ENCODE results near the gene CLPTM1L.

The CLPTM1L gene, protein sequence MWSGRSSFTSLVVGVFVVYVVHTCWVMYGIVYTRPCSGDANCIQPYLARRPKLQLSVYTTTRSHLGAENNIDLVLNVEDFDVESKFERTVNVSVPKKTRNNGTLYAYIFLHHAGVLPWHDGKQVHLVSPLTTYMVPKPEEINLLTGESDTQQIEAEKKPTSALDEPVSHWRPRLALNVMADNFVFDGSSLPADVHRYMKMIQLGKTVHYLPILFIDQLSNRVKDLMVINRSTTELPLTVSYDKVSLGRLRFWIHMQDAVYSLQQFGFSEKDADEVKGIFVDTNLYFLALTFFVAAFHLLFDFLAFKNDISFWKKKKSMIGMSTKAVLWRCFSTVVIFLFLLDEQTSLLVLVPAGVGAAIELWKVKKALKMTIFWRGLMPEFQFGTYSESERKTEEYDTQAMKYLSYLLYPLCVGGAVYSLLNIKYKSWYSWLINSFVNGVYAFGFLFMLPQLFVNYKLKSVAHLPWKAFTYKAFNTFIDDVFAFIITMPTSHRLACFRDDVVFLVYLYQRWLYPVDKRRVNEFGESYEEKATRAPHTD

DNA sequence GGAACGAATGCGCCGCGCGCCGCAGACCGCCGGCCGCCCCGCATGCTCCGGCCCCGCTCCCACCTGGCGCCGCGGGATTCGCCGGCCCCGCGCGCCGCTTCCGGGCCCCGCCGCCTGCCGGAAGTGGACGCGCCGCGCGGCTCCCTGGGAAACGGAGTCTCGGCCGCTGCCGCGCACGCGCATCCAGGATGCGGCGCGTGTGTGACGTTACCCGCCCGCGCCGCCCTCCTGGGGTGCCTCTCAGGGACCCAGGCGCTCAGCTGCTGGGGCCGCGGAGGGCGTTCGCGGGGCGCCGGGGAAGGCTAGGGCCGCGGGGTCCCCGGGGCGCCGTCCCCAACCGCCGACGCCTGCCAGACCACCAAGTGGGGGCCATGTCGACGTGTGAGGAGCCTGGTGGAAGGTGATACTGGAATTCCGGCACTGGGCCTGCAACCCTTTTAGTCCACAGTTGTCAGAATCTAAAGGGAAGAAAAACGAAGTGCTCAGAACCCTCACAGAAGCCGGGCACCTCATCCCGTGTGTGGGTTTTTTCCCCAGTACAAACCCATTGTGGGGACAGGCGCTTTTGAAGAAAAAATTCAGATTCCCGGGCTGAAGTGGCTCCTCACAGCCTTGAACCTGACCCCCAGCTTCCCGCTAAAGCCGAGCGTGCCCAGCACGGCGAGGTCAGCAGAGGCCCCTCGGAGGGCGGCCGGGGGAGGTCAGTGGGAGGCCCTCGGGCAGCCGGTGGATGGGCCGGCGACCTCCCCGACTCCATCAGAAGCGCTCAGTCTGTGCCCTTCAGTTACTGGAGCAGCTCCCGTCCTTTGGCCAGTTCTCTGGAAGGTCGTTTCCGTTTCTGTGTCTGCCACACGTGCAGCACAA lies at the start of gene CLPTM1L:
Gene CLPTM1L, minus strand, starts transcription at position 125 of the 864 bp plus-strand sequence. CDS start 258 bp downstream, outside the sequence.
- DNase-seq: peak; percentile 92

DNA sequence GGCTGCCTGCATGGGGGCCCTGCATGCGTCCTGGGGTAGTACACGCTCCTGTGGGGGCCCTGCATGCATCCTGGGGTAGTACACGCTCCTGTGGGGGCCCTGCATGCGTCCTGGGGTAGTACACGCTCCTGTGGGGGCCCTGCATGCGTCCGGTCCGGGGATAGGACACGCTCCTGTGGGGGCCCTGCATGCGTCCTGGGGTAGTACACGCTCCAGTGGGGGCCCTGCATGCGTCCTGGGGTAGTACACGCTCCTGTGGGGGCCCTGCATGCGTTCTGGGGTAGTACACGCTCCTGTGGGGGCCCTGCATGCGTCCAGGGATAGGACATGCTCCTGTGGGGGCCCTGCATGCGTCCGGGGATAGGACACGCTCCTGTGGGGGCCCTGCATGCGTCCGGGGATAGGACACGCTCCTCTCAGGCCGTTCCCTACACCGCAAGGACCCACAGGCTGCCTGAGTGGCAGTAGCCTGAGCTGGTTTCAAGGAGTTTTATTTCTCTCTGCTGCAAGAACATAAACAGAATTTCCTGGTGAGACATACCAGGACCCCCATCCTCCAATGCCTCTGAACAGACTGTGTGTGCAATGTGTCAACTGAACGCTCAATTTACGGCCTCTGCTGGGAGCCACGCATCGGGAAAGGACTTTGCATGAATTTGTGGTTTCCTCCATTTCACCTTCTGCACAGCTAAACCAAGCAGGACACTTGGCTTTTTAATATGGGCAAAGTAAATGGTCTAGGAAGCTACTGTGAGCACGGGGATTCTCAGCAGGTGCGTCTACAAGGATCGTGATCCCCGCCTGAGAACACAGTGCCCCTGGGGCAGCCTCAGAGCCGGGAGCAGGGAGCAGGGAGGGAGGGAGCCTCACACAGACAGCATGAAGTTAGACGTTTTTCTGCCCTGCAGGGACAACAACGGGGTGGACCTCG lies 48.9 kb upstream of the CLPTM1L start:
- DNase-seq: no peak

DNA sequence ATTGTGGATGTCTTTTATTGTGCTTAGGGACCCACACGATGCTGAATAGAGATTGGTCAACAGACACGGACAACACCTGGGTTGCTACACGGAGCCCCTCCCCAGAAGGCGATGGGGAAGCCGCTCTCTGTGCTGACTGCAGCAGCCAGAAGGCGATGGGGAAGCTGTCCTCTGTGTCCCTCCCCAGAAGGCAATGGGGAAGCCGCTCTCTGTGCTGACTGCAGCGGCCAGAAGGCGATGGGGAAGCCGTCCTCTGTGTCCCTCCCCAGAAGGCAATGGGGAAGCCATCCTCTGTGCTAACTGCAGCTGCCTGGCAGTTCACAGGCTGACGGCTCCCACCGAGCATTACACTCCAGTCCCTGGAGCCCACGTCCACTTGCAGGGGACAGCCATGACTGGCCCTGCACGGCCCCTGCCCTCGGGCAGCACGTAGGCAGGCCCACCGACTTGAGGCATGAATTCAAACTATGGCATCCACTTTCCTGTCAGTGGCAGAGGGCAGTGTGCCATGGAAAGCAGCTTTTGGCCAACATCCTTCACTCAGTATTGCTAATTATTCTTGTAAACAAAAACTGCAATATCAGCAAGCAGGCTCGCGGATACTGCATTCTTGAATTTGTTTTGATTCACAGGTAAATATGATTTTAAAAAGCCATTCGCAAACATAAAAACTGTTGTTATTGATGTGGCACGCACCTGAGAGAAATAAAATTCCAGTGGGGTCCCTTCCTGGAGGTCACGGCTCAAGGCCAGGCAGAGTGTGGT lies 48.1 kb upstream of the CLPTM1L start:
- no peak for DNase-seq

DNA sequence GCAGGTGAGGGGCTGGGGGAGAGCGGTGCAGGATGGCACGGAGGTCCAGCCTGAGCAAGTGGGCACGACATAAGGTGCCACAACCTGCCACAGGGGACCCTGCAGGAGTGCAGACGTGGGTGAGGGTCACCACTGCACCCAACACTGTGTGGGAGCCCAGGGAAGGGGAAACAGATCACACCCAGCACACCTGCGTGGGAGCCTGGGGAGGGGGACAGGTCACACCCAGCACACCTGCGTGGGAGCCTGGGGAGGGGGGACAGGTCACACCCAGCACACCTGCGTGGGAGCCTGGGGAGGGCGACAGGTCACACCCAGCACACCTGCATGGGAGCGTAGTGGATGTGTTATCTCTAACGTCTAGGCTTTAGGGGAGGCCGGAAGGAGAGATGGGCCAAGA lies 47.4 kb upstream of the CLPTM1L start:
- no peak for DNase-seq

DNA sequence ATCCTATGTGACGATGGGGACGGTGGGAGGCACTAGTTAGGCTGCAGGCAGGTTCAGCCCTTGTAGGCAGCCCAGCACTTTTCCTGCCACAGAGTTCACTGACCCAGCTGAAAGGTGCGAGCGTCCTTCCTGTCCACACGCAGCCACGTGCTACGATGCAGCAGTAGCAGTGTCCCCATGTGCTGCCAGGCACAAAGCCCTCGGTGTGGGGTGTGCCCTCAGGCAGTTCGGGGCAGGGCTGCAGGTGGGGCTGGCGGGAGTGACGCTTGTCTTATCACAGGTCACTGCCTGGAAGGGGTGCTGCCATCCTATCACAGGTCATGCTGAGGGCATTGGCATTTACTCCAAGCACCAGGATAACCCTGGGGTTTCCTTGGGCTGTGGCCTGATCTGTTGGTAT lies 46.8 kb upstream of the CLPTM1L start:
- DNase-seq: no peak

DNA sequence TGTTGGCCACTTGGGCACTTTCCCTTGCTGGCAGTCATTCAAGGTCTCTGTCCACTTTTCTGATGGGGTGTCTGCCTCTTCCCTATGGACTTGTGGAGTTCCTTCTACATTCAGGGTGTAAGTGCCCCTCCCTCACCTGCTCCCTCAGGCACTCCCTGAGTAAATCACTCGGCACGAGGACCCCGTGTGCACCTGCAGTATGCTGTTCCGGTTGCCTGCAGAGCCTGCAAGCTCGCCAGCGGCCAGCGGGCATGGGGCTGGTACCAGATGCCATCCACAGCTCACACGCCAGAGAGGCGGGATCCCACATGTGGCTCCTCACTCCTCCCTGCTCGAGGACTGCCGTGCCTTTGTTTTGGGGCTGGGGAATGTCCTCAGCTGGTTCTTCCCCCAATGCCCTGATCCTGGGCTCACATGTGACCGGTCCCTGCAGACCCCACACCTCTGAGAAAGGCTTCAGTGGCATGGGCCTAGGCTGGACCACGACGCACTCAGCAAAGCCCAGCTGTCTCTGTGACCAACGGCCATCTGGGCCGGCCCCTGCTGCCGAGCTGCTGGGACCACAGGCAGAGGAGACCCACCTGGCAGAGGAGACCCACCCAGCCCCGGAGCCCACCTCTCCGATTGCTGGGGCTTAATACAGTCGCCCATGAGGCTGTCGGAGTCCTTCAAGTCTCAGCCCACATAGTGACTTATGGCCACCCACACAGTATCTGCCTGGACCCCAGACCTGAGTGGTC lies 46.1 kb upstream of the CLPTM1L start:
- no peak for DNase-seq

DNA sequence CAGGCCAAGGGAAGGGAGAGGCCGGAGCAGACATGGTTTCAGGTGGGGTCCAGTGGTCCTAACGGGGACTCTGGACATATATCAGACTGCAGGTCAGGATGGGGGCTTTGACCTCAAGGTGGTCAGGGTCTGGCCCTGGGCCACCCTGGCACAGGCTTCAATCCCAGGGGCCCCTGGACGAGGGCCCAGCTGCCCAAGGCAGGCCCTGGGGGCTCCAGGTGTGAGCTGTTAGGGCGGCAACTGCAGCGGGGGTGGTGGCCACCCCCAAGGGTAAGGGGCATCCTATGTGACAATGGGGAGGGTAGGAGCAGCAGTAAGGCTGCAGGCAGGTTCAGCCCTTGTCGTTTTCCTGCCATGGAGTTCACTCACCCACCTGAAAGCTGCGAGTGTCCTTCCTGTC lies 45.4 kb upstream of the CLPTM1L start:
- no peak for DNase-seq

DNA sequence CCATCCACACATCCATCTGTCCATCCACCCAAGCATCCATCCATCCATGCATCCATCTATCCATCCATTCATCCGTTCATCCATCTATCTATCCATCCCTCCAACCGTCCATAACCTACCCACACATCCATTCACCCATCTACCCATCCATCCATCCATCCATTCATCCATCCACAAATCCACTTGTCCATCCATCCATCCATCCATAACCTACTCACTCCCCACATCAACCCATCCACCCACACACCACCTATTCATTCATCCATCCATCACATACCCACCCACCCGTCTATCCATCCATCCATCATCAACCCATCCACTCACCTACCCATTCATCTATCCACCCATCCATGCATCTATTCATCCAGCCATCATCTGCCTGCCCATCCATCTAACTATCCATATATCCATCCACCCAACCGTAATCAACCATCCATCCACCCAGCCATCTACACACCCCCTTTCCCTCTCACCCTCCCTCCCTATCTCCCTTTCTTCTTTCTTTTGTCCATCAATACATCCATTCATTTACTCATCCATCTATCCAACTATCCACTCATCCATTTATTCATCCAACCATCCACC lies 43.6 kb upstream of the CLPTM1L start:
- DNase-seq: no peak

DNA sequence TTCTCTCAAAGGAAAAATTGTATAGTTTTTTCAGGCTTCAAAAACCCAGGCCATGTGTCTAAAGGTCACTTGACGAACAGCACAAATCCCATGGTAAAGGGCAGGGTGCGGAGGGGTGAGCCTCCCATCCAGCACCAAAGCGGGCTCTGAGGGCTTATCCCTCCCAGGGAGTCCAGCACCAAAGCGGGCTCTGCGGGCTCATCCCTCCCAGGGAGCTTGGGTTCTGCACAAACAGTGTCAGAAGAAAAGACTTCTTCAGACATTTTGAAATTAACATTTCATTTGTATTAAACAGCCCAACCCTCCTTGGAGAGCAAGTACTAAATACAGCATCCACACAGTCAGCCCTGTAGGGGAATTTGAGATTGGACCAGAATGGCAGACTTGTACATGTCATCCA lies 43.0 kb upstream of the CLPTM1L start:
- DNase-seq: no peak

DNA sequence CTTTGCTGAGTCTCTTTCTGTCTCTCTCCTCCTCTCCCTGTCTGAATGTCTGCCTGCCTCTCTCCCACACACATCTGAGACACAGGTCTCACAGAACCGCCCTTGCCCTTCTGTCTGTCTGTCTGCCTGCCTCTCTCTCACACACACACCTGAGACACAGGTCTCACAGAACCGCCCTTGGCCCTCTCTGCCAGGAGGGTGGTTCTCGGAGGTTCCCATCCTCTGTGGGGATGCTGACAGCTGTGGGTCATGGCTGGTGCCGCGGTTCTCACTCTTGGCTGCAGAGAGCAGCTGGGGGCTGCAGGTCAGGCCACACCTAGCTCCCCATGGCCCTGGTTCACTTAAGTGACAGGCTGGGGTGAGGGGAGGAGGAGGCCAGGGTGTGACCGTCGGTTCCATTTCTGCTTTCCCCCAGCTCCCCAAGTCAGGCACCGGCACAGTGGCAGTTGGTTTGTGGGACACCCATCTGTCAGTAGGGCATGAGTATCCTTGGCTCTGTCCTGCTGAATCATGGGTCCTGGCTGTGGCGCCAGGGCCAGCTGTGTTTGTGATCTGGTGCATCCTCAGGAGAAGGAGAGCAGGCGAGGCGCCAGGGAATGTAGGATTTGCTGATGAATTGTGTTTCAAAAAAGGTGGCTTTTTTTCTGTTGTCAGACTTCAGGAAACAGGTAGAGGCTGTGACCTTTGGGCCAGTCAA lies 42.3 kb upstream of the CLPTM1L start:
- DNase-seq: no peak

DNA sequence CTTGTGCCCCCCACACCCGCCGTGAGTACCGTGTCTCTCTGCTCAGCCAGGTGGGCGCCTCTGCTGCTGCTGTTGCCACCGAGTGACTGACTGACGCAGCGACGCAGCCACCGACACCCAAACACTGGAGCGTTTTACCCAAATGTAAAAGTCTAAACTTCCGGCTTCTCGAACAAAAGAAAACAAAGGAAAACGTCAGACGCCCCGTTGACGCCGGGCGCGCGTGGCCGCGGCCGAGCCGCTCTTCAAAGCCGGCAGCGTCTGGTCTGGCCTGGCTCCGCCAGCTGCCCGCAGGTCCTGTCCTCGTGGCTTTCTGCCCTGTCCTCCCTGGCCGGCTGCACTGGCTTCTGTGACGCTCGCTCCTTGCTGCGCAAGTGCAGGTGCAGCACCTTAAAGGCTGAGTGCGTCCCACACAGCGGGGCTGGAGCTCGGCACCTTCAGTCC lies 41.4 kb upstream of the CLPTM1L start:
- peak; percentile 67 for DNase-seq

DNA sequence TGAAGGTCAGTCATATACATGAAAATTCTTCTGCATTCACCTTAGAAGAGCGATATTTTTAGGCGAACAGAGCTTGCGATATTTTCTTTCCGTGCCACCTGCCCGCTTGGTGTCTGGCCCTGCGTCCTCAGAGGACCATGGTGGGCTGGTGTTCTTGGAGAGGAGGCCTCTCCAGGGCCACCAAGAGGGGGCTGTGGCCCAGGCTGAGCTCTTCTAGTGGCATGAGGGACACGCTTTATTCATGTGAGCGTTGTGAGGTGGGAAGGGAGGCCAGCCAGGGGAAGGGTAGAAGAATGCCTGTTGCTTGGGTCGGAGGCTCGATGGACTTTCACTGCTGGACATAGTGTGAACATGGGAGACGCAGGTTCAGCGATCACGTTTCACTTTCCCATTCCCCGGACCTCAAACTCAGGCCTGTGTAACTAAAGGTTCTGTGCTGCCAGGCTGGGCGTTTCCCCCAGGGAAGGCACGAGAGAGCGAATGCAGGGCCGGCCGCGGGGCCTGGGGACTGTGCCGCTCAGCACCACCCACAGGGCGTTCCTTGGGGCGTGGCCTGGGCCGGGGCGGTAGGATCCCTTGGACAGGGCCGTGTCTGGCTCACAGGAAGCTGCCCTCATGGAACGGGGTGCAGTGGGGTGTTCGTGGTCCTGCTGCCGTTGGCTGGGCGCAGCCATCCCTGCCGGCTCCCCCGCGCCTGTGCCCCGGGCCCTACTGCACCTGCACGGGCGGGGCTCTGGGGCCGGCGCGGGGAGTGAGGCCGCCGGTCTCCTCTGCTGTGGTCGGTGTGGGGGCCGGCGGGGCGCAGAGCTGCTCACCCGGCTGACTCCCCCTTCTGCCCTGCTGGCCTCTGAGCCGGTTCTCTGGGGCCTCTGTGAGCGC lies 40.7 kb upstream of the CLPTM1L start:
- peak; percentile 85 for DNase-seq

DNA sequence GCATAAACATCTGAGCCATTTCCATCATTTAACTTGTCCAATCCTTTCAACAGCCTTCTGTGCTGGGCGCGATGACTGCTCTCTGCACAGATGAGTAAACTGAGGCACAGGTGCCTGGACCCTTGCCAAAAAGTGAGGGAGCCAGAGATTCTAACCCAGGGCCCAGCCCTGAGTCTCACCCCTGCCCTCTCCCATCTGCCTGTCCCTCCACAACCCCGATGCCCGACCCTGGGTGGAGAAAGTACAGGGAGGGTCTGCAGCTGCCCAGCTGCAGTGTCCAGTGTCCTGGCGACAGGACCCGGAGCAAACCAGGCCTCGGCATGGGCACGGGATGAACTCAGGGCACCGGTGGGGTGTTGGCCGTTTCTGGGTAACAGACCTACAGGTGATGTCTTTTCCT lies 39.6 kb upstream of the CLPTM1L start:
- DNase-seq: no peak

DNA sequence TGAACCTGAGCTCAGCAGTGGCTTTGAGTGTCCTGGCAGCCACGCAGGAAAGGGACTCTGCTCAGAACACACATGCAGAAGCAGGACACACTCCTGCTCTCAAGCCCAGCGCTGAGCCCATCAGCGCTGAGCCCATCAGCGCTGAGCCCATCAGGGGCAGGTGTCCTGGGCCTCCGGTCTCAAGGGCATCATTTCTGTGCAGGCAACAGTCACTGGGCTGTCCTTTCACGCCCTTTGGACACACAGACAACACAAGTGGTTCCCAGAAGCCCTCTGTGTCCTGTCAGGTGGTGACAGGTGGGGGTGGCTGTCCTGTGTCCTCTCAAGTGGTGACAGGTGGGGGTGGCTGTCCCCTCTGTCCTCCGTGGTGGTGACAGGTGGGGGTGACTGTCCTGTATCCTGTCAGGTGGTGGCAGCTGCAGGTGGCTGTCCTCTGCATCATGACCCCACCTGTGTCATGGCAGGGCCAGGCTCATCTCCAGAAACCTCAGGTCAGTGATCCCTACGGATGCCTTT lies 39.0 kb upstream of the CLPTM1L start:
- no peak for DNase-seq

DNA sequence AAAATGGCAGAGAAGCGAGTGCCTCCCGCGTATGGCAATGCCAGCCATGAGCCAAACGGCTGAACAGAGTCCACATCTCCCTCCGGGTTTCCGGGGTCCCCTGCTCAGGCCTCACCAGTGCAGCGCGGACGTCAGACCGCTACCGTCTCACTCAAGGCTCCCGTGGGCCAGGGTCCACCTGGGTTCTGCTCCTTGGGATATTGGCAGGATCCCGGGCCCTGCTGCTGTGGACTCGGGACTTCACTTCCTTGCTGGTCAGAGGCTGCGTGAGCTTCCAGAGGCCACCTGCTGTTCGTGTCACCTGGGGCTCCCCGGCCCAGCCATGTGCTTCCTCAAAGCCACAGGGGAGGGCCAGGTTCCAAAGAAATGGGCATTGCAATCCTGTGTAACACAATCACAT lies 38.4 kb upstream of the CLPTM1L start:
- no peak for DNase-seq

DNA sequence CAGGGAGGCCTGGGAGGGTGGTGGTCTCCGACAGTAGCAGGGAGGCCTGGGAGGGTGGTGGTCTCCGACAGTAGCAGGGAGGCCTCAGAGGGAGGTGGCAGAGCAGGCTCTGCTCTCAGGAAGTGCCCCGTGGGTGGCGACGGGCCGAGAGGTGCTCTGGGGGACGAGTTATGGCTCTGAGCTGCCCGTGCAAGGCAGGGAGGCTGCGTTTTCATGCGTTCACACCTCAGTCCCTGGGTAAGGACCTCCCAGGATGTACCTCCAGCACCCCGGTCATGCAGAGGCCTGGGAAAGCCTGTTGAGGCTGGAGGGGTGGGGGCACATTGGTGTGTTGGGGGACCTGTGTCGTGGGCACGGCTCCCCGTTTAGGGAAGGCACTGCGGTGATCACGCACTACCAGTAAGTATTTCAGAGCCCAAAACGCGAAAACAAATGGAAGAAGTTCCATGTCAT lies 37.4 kb upstream of the CLPTM1L start:
- DNase-seq: no peak

DNA sequence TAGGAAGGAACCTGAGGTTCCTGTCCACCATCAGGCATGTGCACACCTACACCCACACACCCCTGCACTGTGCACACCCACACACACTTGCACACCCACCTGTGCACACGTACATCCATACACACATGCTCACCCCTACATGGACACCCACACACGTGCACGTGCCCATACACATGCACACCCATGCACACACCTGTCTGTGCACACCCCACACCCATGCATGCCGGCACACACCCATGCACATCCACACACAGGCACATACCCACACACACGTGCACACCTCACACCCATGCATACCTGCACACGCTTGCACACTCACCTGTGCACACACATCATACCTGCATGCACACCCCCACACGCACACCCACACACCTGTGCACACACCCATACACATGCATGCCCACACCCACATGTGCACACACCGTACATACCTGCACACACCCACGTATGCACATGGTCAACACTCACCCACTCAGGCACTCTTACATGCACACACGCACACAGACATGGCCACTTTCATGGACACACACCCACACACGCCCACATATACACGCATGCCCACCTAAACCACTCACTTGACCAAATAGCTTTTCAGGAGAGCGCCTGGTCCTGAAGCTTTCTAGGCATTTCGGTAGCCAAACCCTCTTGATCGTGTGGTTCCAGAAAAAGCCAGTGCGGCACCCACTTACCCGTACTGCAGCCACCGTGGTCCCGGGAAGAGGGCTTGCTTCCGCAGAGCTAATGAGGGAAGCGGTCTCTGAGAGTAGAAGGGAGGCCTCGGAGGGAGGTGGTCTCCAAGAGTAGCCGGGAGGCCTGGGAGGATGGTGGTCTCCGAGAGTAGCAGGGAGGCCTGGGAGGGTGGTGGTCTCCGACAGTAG lies 36.7 kb upstream of the CLPTM1L start:
- no peak for DNase-seq

DNA sequence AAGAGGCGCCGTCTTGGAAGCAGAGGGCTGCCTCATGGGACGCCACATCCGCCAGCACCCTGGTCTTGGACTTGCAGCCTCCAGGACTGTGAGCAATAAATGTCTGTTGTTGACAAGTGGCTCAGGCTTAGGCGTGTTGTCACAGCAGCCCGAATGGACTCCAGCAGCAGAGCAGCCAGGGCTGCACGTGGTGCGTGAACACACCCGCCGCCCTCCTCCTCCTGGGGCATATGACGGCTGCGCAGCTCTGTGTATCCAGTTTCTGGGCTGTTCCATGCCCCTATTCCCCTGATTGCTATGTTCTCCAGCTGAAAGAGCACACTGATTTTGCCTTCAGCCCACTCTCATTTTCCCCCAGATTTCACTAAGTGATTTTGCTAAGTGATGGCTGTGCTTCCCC lies 36.0 kb upstream of the CLPTM1L start:
- no peak for DNase-seq
